Neutrophil (primary cell): ENCODE data around the gene DRAXIN.
A peak's percentile ranks its signal among the peaks of the same experiment; 100 is the strongest.

Experiments
- H3K27ac ChIP-seq: fragments of 200-600 bp; sonication (generic); 2 replicates; pipeline ENCODE4 v1.5.1; 2016; ENCODE audit warnings: mild to moderate bottlenecking, moderate library complexity
- H3K27me3 ChIP-seq: fragments of 200-600 bp; sonication (generic); 2 replicates; pipeline ENCODE4 v1.6.0; 2016; ENCODE audit warnings: mild to moderate bottlenecking
- H3K36me3 ChIP-seq: fragments of 200-600 bp; sonication (generic); 2 replicates; pipeline ENCODE4 v1.5.1; 2017
- H3K4me1 ChIP-seq, 2 experiments: fragments of 200-600 bp in 1 of 2; sonication (generic) in 1 of 2; 1 replicate in 1 of 2; 2 replicates in 1 of 2; pipeline versions ENCODE4 v1.5.1 to v1.6.1; 2013 to 2016; ENCODE audit warnings: low read depth in 1 of 2, low read length in 1 of 2, mild to moderate bottlenecking in 1 of 2, moderate library complexity in 1 of 2; ENCODE audit not compliant: control insufficient read depth in 1 of 2, insufficient read depth in 1 of 2
- H3K4me3 ChIP-seq, 2 experiments: fragments of 200-600 bp in 1 of 2; sonication (generic) in 1 of 2; 1 replicate in 1 of 2; 2 replicates in 1 of 2; pipeline ENCODE4 v1.5.1; 2013 to 2016; ENCODE audit warnings: low read depth in 1 of 2, low read length in 1 of 2, mild to moderate bottlenecking in 1 of 2, moderate library complexity in 1 of 2
- H3K9me3 ChIP-seq: fragments of 200-600 bp; sonication (generic); 2 replicates; pipeline ENCODE4 v1.5.1; 2016
- TF ChIP-seq, protein P1 (sequence below): fragments of 200-600 bp; sonication (generic); IDR thresholded peaks from 2 replicates; pipeline ENCODE4 v1.5.1; 2016; ENCODE audit warnings: antibody characterized with exemption

DRAXIN gene

GRCh38 chr1:11721311-11721710 is 29.8 kb downstream of the DRAXIN start:
- H3K27me3 ChIP-seq = no peaks in the 10 kb centered on the region
- peak overlapping the region; percentile 23 for H3K27ac ChIP-seq
- TF ChIP-seq, protein P1, sequence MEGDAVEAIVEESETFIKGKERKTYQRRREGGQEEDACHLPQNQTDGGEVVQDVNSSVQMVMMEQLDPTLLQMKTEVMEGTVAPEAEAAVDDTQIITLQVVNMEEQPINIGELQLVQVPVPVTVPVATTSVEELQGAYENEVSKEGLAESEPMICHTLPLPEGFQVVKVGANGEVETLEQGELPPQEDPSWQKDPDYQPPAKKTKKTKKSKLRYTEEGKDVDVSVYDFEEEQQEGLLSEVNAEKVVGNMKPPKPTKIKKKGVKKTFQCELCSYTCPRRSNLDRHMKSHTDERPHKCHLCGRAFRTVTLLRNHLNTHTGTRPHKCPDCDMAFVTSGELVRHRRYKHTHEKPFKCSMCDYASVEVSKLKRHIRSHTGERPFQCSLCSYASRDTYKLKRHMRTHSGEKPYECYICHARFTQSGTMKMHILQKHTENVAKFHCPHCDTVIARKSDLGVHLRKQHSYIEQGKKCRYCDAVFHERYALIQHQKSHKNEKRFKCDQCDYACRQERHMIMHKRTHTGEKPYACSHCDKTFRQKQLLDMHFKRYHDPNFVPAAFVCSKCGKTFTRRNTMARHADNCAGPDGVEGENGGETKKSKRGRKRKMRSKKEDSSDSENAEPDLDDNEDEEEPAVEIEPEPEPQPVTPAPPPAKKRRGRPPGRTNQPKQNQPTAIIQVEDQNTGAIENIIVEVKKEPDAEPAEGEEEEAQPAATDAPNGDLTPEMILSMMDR = no peak
- H3K36me3 ChIP-seq = no peaks in the 10 kb centered on the region
- H3K4me1 ChIP-seq = peaks cover 67 to 73% of the 10 kb centered on the region in 2 experiments
- H3K9me3 ChIP-seq = no peaks in the 10 kb centered on the region
- H3K4me3 ChIP-seq = no peak overlapping the region

DNA sequence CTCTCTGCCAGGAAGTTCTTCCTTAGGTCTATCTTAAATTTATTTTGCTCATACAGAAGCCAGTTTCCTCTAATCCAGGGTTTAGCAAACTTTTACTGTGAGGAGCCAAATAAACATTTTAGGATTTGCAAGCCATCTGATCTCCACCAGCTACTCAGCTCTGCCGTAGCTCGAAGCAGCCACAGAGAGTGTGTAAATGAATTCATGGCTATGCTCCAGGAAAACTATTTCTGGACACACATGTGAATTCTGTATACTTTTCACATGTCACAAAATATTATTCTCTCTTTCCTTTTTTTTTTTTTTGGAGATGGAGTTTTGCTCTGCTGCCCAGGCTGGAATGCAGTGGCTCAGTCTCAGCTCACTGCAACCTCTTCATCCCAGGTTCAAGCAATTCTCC is 31.0 kb downstream of the DRAXIN start:
- Histone ChIP-seq H3K4me3 (no peak overlapping the region), H3K4me1 (peaks cover 79 to 86% of the 10 kb centered on the region in 2 experiments), H3K9me3 (no peaks in the 10 kb centered on the region), H3K36me3 (no peaks in the 10 kb centered on the region), H3K27me3 (no peaks in the 10 kb centered on the region), H3K27ac (peak overlapping the region; percentile 23)
- TF ChIP-seq, protein P1 = no peak

GRCh38 chr1:11725616-11726015 is 34.1 kb downstream of the DRAXIN start:
- Histone ChIP-seq H3K4me3 (peak overlapping the region; percentile 9 to 54), H3K4me1 (peaks cover 91 to 95% of the 10 kb centered on the region in 2 experiments), H3K27me3 (no peaks in the 10 kb centered on the region), H3K9me3 (no peaks in the 10 kb centered on the region), H3K36me3 (no peaks in the 10 kb centered on the region), H3K27ac (peak overlapping the region; percentile 98)
- TF ChIP-seq, protein P1 = no peak

- Histone ChIP-seq H3K4me3 (peak overlapping the region in 1 of 2 experiments; percentile 54), H3K4me1 (peaks cover 96 to 98% of the 10 kb centered on the region in 2 experiments), H3K27me3 (no peaks in the 10 kb centered on the region), H3K27ac (peak overlapping the region; percentile 98), H3K9me3 (no peaks in the 10 kb centered on the region), H3K36me3 (no peaks in the 10 kb centered on the region)
- TF ChIP-seq, protein P1 = no peak
These were observed 35.6 kb downstream of the DRAXIN start for GRCh38 chr1:11727119-11727518.

- Histone ChIP-seq H3K27me3 (no peaks in the 10 kb centered on the region), H3K4me3 (peak overlapping the region in 1 of 2 experiments; percentile 69), H3K4me1 (peaks cover 98 to 99% of the 10 kb centered on the region in 2 experiments), H3K27ac (peak overlapping the region; percentile 98), H3K36me3 (no peaks in the 10 kb centered on the region), H3K9me3 (no peaks in the 10 kb centered on the region)
- TF ChIP-seq, protein P1 = no peak
These were observed 36.8 kb downstream of the DRAXIN start for GRCh38 chr1:11728126-11728806.
